Fibroblast of skin of scalp (primary cell): ENCODE measurements around the gene FAM219A.
"Not testable (repeated sequence)": the region's sequence is repeated elsewhere in the genome, so short reads cannot be mapped to it uniquely, and the experiment has no call there.

Source experiments
- DNase-seq: peaks from one replicate; pipeline ENCODE4 v3.0.0-alpha.2; 2013

Gene FAM219A

DNA sequence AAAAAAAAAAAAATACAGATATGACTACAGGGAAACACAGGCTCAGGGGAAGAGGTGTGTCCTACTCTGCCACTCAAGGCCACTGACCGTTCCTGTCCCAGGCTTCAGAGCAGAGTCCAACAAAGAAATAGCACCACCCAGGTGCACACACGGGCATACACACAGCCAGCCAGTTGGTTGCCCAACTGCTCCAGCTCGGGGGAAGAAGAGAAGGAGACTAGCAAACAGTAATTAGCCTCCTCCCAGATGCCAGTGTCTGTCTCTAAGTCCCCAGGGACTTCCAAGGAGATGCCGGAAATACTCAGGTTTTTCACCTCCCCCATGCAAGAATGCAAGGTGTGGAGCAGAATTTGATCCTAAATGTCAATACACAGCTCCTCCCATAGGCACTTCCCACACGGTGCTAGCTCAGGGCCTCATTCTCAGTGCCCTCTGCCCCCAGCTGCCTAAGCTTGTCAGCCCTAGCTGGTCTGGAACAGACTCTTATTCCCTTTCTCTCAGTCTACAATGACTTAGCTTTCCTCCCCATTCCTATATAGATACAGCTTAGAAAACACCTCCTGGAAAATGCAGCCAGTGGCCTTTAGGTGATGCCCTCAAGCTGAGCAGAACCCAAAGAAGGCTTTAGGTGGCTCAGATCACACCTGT lies 83.3 kb downstream of the FAM219A start:
- no peak for DNase-seq

- DNase-seq: no peak
These were observed 84.0 kb downstream of the FAM219A start for GRCh38 chr9:34374339-34374738.

- DNase-seq: no peak
These were observed 84.6 kb downstream of the FAM219A start for GRCh38 chr9:34373749-34374148.

GRCh38 chr9:34372467-34373011 lies 85.8 kb downstream of the FAM219A start:
- DNase-seq: no peak

DNA sequence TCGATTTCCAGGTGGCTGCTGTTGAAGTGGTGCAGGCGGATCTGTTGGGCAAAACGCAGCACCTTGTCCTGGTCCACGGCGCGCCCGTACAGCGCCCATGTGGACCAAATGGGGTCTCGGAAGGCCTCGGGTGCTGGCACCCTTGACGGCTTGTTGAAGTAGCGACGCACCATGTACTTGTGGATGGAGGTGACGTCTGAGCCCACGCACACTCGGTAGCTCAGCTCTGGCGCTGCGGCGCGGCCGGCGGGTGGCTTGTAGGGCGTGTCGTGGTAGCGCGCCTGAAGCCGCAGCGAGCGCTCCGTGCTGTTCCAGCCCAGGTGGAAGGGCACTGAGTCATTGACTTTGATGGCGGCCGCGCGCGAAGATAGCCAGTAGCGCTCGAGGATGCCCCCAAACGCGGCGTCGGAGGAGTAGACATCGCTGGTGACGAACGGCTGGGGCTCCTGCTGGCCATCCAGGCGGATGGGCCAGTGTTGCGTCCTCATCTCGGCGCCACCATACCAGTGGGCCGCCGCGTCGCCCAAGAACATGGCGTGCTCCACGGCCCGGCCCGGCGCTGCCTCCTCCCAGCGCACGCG lies 86.4 kb downstream of the FAM219A start:
- DNase-seq: no peak

GRCh38 chr9:34370970-34371880 lies 87.1 kb downstream of the FAM219A start:
- DNase-seq: no peak

DNA sequence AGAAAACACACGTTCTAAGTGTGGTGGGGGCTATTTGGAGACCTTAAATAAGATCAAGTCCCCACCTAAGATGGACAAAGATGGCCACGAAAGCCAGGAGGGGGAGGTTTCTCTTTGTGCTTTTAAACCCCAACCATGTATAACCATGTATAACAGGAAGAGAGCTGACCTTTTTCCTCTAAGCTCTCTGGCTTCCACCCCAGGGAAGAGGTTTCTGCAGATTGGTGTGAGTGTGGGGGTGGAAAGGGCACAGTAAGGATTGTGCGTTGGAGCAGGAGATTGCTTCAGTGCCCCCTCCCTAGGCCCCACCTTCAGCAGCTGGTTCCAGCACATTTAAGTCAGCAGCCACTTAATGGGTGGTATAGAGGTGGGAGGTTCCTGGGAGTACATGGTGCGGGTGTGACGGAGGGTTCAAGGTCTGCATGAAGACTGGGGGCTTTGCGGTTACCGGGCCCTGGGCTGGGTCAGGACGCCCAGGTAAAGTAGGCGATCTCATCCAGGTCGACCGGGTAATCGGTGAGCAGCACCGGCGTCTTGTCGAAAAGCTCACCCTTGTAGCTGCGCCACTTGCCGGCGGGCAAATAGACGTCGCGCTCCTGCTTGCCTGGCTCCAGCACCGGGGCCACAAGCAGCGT lies 87.9 kb downstream of the FAM219A start:
- DNase-seq: no peak

- DNase-seq: no peak
These were observed 88.7 kb downstream of the FAM219A start for GRCh38 chr9:34369636-34370035.

GRCh38 chr9:34368796-34369195 lies 89.6 kb downstream of the FAM219A start:
- DNase-seq: not testable (repeated sequence)

DNA sequence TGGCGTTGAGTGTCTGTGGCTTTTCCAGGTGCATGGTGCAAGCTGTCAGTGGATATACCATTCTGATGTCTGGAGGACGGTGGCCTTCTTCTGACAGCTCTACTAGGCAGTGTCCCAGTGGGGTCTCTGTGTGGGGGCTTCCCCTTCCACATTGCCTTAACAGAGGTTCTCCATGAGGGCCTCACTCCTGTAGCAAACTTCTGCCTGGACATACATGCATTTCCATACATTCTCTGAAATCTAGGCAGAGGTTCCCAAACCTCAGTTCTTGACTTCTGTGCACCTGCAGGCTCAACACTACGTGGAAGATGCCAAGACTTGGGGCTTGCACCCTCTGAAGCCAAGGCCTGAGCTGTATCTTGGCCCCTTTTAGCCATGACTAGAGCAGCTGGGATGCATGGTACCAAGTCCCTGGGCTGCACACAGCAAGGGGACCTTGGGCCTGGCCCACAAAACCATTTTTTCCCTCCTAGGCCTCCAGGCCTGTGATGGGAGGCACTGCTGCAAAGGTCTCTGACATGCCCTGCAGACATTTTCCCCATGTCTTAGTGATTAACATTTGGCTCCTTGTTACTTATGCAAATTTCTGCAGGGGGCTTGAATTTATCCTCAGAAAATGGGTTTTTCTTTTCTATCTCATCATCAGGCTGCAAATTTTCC lies 90.5 kb downstream of the FAM219A start:
- DNase-seq: not testable (repeated sequence)

- DNase-seq: no peak
These were observed 92.0 kb downstream of the FAM219A start for GRCh38 chr9:34366365-34366764.

DNA sequence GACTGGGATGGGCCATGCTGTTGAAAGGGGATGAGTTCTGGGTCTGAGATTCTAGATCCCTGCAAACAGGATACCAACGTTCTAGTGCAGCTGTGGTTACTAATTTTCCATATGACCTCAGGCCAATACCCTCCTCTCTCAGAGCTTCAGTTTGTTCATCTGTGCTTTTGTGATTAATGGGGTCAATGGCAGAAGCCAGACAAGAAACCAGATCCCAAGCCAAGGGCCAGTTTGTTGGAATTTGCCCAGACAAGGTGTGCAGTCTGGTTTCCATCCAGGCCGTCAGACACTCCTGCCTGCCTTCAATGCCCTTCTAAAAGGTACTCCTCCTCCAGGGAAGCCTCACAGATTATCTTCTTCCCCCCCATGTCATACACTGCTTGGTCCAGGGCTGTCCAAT lies 93.1 kb downstream of the FAM219A start:
- no peak for DNase-seq

DNA sequence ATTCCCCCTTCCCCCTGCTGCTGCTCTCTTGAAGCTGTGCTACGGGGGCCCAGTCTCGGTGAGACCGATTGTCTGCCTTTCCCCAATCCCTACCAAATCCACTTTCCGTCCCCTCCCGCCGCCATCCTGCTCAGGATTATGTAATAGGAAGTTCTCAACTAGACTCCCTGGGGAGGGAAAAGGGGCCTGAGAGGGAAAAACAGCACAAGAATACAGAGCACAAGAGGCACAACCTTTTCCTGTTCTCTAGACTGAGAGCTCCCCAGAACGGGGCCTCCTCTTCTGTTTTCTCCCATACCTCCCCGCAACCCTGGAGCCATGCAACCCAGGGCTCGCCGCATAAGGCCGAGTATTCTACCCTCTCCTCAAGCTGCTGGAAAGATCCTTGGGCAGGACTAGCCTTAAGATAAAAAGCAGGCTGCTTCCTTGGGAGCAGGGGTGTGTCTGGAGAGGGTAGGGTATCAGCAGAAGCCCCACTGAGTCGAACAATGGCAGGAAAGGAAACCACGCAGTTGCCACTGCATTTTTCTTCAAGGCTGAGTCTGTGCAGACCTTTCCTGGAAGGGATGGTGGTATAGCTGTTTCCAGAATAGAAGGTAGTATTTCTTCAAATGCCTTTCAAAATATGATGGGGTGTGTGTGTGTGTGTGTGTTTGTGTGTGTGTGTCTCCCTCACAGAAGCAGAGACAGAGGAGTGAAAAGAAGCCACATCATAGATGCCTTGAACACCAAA lies 94.6 kb downstream of the FAM219A start:
- peak; percentile 33 for DNase-seq

- DNase-seq: no peak
These were observed 95.7 kb downstream of the FAM219A start for GRCh38 chr9:34362614-34363214.

DNA sequence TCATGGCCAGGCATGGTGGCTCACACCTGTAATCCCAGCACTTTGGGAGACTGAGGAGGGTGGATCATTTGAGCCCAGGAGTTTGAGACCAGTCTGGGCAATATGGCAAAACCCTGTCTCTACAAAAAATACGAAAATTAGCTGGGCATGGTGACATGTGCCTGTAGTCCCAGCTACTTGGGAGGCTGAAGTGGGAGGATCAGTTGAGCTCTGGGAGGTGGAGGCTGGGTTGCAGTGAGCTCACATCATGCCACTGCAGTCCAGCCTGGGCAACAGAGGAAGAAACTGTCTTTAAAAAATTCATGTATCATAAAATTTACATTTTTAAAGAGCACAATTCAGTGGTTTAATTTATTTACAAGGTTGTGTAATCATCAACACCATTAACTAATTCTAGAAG lies 105.4 kb downstream of the FAM219A start:
- not testable (repeated sequence) for DNase-seq

- DNase-seq: not testable (repeated sequence)
These were observed 106.2 kb downstream of the FAM219A start for GRCh38 chr9:34352122-34352652.

- DNase-seq: no peak
These were observed 109.0 kb downstream of the FAM219A start for GRCh38 chr9:34349324-34349723.
